IMR-90 (cell line): ENCODE measurements around the gene VSX2. TPM values are rescaled to one million over a fixed set of nuclear protein-coding genes. Genes with fewer than 3 reads are reported as not detected.

Experiments
- ATAC-seq: fragments of 200-7000 bp; cut with Tn5 transposase; 2 replicates; pipeline ENCODE4 v1.9.1; 2020; ENCODE audit warnings: low read depth, mild to moderate bottlenecking, moderate library complexity
- BruUV-seq: library from RNA; stranded (reverse); fragments of 400-500 nt; replicated peaks from 2 replicates; lab custom pipeline; 2021; lab: Mats Ljungman, UMichigan
- CTCF ChIA-PET: fragments of 300-600 bp; formaldehyde crosslinking; extraction: SDS; loops from one replicate; lab custom pipeline; 2021; ENCODE audit warnings: antibody characterized with exemption; lab: Yijun Ruan, JAX
- POLR2A ChIA-PET: fragments of 300-600 bp; sonication (Branson Sonifier 250); formaldehyde crosslinking; loops from one replicate; lab custom pipeline; 2022; ENCODE audit warnings: antibody characterized with exemption; ENCODE audit not compliant: unreplicated experiment; lab: Charles Lee
- DNase-seq: peaks from one replicate; pipeline ENCODE4 v3.0.0; 2013
- H2AFZ ChIP-seq: replicated peaks from 2 replicates; pipeline ENCODE3; 2013; ENCODE audit warnings: low read length, mild to moderate bottlenecking; ENCODE audit not compliant: poor library complexity
- H2AK5ac ChIP-seq: 2 replicates; pipeline ENCODE4 v1.6.1; 2013; ENCODE audit warnings: low read depth, low read length, inconsistent platforms
- H2AK9ac ChIP-seq: replicated peaks from 2 replicates; pipeline ENCODE3; 2013; ENCODE audit warnings: mild to moderate bottlenecking, low read depth, low read length, moderate library complexity; ENCODE audit not compliant: poor library complexity
- H2BK120ac ChIP-seq: 2 replicates; pipeline ENCODE4 v1.6.1; 2013; ENCODE audit warnings: low read depth, low read length, inconsistent platforms
- H2BK15ac ChIP-seq: 3 replicates; pipeline ENCODE4 v1.6.1; 2013; ENCODE audit warnings: low read depth, low read length, inconsistent platforms
- H2BK20ac ChIP-seq: 2 replicates; pipeline ENCODE4 v1.6.1; 2013; ENCODE audit warnings: low read depth, mild to moderate bottlenecking, inconsistent platforms, low read length, moderate library complexity
- H2BK5ac ChIP-seq: 2 replicates; pipeline ENCODE4 v1.6.1; 2013; ENCODE audit warnings: mild to moderate bottlenecking, low read depth, low read length, inconsistent platforms; ENCODE audit not compliant: poor library complexity, severe bottlenecking
- H3K14ac ChIP-seq: replicated peaks from 2 replicates; pipeline ENCODE4 v1.6.1; 2013; ENCODE audit warnings: low read depth, low read length, inconsistent platforms
- H3K18ac ChIP-seq: 2 replicates; pipeline ENCODE4 v1.6.1; 2013; ENCODE audit warnings: low read depth, low read length, control low read depth
- H3K23ac ChIP-seq: 2 replicates; pipeline ENCODE4 v1.6.1; 2013; ENCODE audit warnings: low read depth, low read length, inconsistent platforms
- H3K27ac ChIP-seq: 2 replicates; pipeline ENCODE4 v1.5.1; 2013; ENCODE audit warnings: mild to moderate bottlenecking, control low read depth, low read length; ENCODE audit not compliant: insufficient read depth
- H3K27me3 ChIP-seq: 2 replicates; pipeline ENCODE4 v1.6.1; 2013; ENCODE audit warnings: low read length; ENCODE audit not compliant: control insufficient read depth, insufficient read depth
- H3K36me3 ChIP-seq: 2 replicates; pipeline ENCODE4 v1.6.1; 2013; ENCODE audit warnings: low read length, mixed read lengths; ENCODE audit not compliant: control insufficient read depth, insufficient read depth
- H3K4ac ChIP-seq: 2 replicates; pipeline ENCODE4 v1.6.1; 2013; ENCODE audit warnings: low read depth, low read length, inconsistent platforms
- H3K4me1 ChIP-seq: 2 replicates; pipeline ENCODE4 v1.6.1; 2013; ENCODE audit warnings: low read length, mixed read lengths; ENCODE audit not compliant: control insufficient read depth, insufficient read depth
- H3K4me2 ChIP-seq: 2 replicates; pipeline ENCODE4 v1.6.1; 2013; ENCODE audit warnings: low read depth, mild to moderate bottlenecking, control low read depth, low read length, moderate library complexity
- H3K4me3 ChIP-seq: 2 replicates; pipeline ENCODE4 v1.5.1; 2013; ENCODE audit warnings: low read depth, mild to moderate bottlenecking, control low read depth, low read length, moderate library complexity; ENCODE audit not compliant: insufficient read depth
- H3K56ac ChIP-seq: 2 replicates; pipeline ENCODE4 v1.6.1; 2013; ENCODE audit warnings: low read length, inconsistent platforms; ENCODE audit not compliant: insufficient read depth; ENCODE audit errors: extremely low read depth
- H3K79me1 ChIP-seq, 2 experiments: 2 replicates each; pipeline ENCODE4 v1.6.1; 2013; ENCODE audit warnings: low read length in 2 of 2, inconsistent platforms in 1 of 2, low read depth in 1 of 2
- H3K9ac ChIP-seq: 2 replicates; pipeline ENCODE4 v1.6.1; 2013; ENCODE audit warnings: low read depth, low read length, control low read depth
- H3K9me1 ChIP-seq: 2 replicates; pipeline ENCODE4 v1.6.1; 2013; ENCODE audit warnings: low read length, inconsistent platforms; ENCODE audit not compliant: insufficient read depth
- H3K9me3 ChIP-seq: 2 replicates; pipeline ENCODE4 v1.6.1; 2013; ENCODE audit warnings: low read length; ENCODE audit not compliant: control insufficient read depth, insufficient read depth
- H4K20me1 ChIP-seq: 2 replicates; pipeline ENCODE4 v1.6.1; 2013; ENCODE audit warnings: low read length, inconsistent platforms; ENCODE audit not compliant: insufficient read depth
- H4K5ac ChIP-seq: 2 replicates; pipeline ENCODE4 v1.6.1; 2013; ENCODE audit warnings: mild to moderate bottlenecking, low read depth, low read length, control low read depth
- H4K8ac ChIP-seq, 2 experiments: 2 replicates each; pipeline ENCODE4 v1.6.1; 2013; ENCODE audit warnings: low read depth in 2 of 2, low read length in 2 of 2, control low read depth in 1 of 2, inconsistent platforms in 1 of 2
- H4K91ac ChIP-seq: 2 replicates; pipeline ENCODE4 v1.6.1; 2013; ENCODE audit warnings: low read depth, low read length, inconsistent platforms; ENCODE audit not compliant: insufficient read depth
- MAFK ChIP-seq: IDR thresholded peaks from 2 replicates; pipeline ENCODE4 v1.6.1; 2012; ENCODE audit warnings: low read depth, low read length, improper control_type of control experiment
- NFE2L2 ChIP-seq: fragments of 150-350 bp; IDR thresholded peaks from 2 replicates; pipeline ENCODE4 v1.6.1; 2016; ENCODE audit warnings: low read depth, mild to moderate bottlenecking, low read length
- POLR2A ChIP-seq: IDR thresholded peaks from 2 replicates; pipeline ENCODE4 v1.6.1; 2012; ENCODE audit warnings: mild to moderate bottlenecking, low read depth, low read length
- RAD21 ChIP-seq: IDR thresholded peaks from 2 replicates; pipeline ENCODE4 v1.6.1; 2012; ENCODE audit warnings: low read length, improper control_type of control experiment
- RCOR1 ChIP-seq: IDR thresholded peaks from 2 replicates; pipeline ENCODE4 v1.6.1; 2012; ENCODE audit warnings: mild to moderate bottlenecking, low read length, improper control_type of control experiment; ENCODE audit not compliant: insufficient replicate concordance
- USF2 ChIP-seq: fragments of 150-350 bp; IDR thresholded peaks from 2 replicates; pipeline ENCODE4 v1.6.1; 2017; ENCODE audit warnings: mild to moderate bottlenecking, antibody characterized with exemption, low read length, low read depth
- WGBS, 2 experiments: methylation state at CpG; one replicate each; pipeline versions ENCODE4 v1.1.5 to v1.1.7; 2013; ENCODE audit warnings: missing lambda C conversion rate in 2 of 2; ENCODE audit not compliant: insufficient read length in 1 of 2; ENCODE audit errors: extremely low coverage in 2 of 2; 5-methylcytosine and 5-hydroxymethylcytosine counted together
- dilution Hi-C: fragments of 300-500 bp; cut with HindIII; formaldehyde crosslinking; loops from one replicate; pipeline ENCODE4 v1.14.3; 2018; ENCODE audit warnings: low sequenced_read_pairs; ENCODE audit not compliant: unreplicated experiment
- in situ Hi-C: fragments of 300-500 bp; cut with MboI; formaldehyde crosslinking; loops from 3 replicates; pipeline ENCODE4 v1.14.3; 2019; ENCODE audit warnings: low sequenced_read_pairs, inconsistent platforms, mixed read lengths
- intact Hi-C: fragments of 100-400 bp; cut with micrococcal nuclease; formaldehyde crosslinking; loops from 2 replicates; pipeline ENCODE4 v1.10.0; 2022
- microRNA-seq, 2 experiments: library from miRNA; stranded (forward) in 1 of 2; unstranded in 1 of 2; fragments of 10-50 nt in 1 of 2; fragments of <30 nt in 1 of 2; gene quantifications in 1 of 2; microRNA quantifications in 1 of 2; one replicate each; pipeline versions ENCODE3 to v1.1.0; 2013 to 2020; ENCODE audit not compliant: insufficient read depth in 1 of 2, insufficient read length in 1 of 2, unreplicated experiment in 1 of 2
- polyA plus RNA-seq, 3 experiments: library from polyadenylated mRNA; depleted of rRNA; stranded (reverse); fragments of >200 nt; gene quantifications; 2 replicates each; pipeline ENCODE4 v1.2.3, GENCODE V29; 2012; ENCODE audit warnings: low replicate concordance in 1 of 3
- small RNA-seq, 5 experiments: library from RNA; depleted of rRNA; stranded (forward); fragments of <200 nt; gene quantifications; one replicate each; pipeline ENCODE3, GENCODE V24; 2012
- total RNA-seq: library from RNA; depleted of rRNA; stranded (reverse); fragments of >200 nt; gene quantifications from 2 replicates; pipeline ENCODE4 v1.2.3, GENCODE V29; 2012; rRNA removed

The VSX2 gene
- total and polyA plus RNA-seq, 2 of the 4 experiments (the other 2 are of a cell fraction) = not detected

DNA sequence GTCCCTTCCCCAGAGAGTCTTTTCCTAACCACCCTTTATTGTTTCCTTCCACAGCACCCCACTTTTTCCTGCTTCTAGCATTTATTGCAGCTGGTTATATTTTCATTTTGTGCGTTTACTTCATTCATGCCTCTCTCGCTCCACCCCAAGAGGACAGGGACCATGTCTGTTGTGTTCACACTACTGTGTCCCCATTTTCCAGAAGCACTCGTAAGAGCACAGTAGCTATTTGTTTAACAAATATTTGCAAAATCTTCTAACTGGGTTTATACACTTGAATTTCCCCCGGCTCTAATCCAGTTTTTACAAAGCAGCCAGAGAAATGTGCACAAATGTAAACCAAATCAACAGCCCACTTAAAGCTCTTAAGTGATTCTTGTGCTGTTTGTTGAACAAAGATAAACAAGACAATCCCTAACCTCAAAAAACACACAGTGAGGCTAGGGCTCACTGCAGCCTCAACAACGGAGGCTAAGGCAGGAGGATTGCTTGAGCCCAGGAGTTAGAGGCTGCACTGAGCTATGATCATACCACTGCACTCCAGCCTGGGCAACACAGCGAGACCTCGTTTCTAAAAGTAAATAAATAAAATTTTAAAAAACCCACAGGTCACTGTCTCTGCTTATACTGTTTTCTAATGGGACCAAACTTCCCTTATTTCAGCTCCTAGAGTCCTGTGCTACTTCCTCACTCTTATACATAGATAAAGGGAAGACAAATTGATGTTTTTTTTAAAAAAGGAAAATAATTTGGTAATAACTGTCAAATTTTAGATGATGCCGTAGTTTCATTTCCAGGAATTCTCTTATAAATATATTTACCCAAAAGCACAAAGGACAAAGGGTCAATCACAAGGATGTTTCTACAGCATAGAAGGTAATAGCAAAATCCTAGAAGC, 70.1 kb downstream of the VSX2 start (continued):
- no peak for TF ChIP-seq RAD21

DNA sequence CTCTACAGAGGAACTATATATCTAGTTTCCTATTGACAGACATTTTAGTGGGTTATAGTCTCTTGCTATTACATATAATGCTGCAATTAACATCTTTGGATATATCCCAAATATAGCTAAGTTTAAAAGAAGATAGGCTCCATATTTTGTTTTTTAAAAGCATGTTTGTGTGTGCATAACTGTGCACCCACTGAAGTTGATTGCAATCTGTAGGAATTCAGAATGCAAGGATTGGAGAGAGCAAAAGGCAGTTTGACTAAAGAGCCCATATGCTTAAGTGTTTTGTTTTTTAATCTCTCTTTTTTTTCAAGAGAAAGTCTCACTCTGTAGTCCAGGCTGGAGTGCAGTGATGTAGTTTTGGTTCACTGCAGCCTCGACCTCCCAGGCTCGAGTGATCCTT, 72.9 kb downstream of the VSX2 start:
- no peak overlapping the region for H2BK20ac ChIP-seq
- intact Hi-C loops (no loop called here), dilution Hi-C loops (no loop called here), in situ Hi-C loops (no loop called here)
- no peak overlapping the region for H2BK120ac ChIP-seq
- no peaks in the 10 kb centered on the region for H3K9me3 ChIP-seq
- H3K9me1 ChIP-seq = no peaks in the 10 kb centered on the region
- H4K20me1 ChIP-seq = no peaks in the 10 kb centered on the region
- H3K27me3 ChIP-seq = peaks cover 28% of the 10 kb centered on the region
- no peak overlapping the region for H2BK15ac ChIP-seq
- TF ChIP-seq NFE2L2 = no peak
- TF ChIP-seq MAFK = no peak
- TF ChIP-seq RCOR1 = no peak
- TF ChIP-seq USF2 = no peak
- TF ChIP-seq POLR2A = no peak
- H2AFZ ChIP-seq = no peak overlapping the region
- WGBS, 2 experiments = no CpG with 5 or more reads among the region's 2 CpGs
- no peak overlapping the region for H3K56ac ChIP-seq
- H3K79me1 ChIP-seq = no peaks in the 10 kb centered on the region
- no peak overlapping the region for H4K91ac ChIP-seq
- H3K36me3 ChIP-seq = no peaks in the 10 kb centered on the region
- BruUV-seq = no TSS peak
- H3K4me3 ChIP-seq = no peak overlapping the region
- ChIA-PET CTCF (no interaction called here), POLR2A (no interaction called here)
- H2BK5ac ChIP-seq = no peak overlapping the region
- H3K9ac ChIP-seq = no peak overlapping the region
- H2AK5ac ChIP-seq = no peak overlapping the region
- H3K4ac ChIP-seq = no peak overlapping the region
- H3K18ac ChIP-seq = no peak overlapping the region
- H3K4me2 ChIP-seq = no peak overlapping the region
- no peak overlapping the region for H3K23ac ChIP-seq
- no peak overlapping the region for H3K14ac ChIP-seq
- H4K8ac ChIP-seq = no peak overlapping the region
- H2AK9ac ChIP-seq = no peak overlapping the region
- H3K4me1 ChIP-seq = no peaks in the 10 kb centered on the region
- DNase-seq (no peak), ATAC-seq (no peak)
- no peak overlapping the region for H3K27ac ChIP-seq
- no peak overlapping the region for H4K5ac ChIP-seq

Small RNA genes within 50 kb of the gene (microRNA-seq; reads per million reads assigned to microRNA genes)
- not detected for gene AC006349.1 (ENCODE audit: insufficient read depth, insufficient read length)

Small RNA genes within 50 kb of the gene (small RNA-seq; reads per million reads assigned to genes)
- 0 reads per million in 5 experiments for gene AC006349.1

Other genes starting within 250 kb of the VSX2 start
- gene ENTPD5, start 220.2 kb upstream of the VSX2 start, total RNA-seq = 6.4 and 8.1 TPM in 2 replicates
- gene ENTPD5, start 220.2 kb upstream of the VSX2 start, polyA plus RNA-seq (2012; rRNA removed) = 5.8 and 7.3 TPM in 2 replicates
- gene BBOF1, start 220.1 kb upstream of the VSX2 start, total RNA-seq = 1.6 and 1.7 TPM in 2 replicates
- 0.95 and 1.6 TPM in 2 replicates for gene BBOF1, start 220.1 kb upstream of the VSX2 start, polyA plus RNA-seq (2012; rRNA removed)
- 11.9 and 15.1 TPM in 2 replicates for gene ALDH6A1, start 155.0 kb upstream of the VSX2 start, total RNA-seq
- gene ALDH6A1, start 155.0 kb upstream of the VSX2 start, polyA plus RNA-seq (2012; rRNA removed) = 4.5 and 6.0 TPM in 2 replicates
- 8.3 and 11.5 TPM in 2 replicates for gene LIN52, start 154.5 kb upstream of the VSX2 start, total RNA-seq
- gene LIN52, start 154.5 kb upstream of the VSX2 start, polyA plus RNA-seq (2012; rRNA removed) = 5.5 and 6.1 TPM in 2 replicates
- gene ABCD4, start 63.5 kb downstream of the VSX2 start, total RNA-seq = 8.9 and 12.2 TPM in 2 replicates
- gene ABCD4, start 63.5 kb downstream of the VSX2 start, polyA plus RNA-seq (2012; rRNA removed) = 16.6 and 20.4 TPM in 2 replicates
- not detected in 2 replicates for gene VRTN, start 109.0 kb downstream of the VSX2 start, total RNA-seq
- not detected in 2 replicates for gene VRTN, start 109.0 kb downstream of the VSX2 start, polyA plus RNA-seq (2012; rRNA removed)
- not detected in 2 replicates for gene SYNDIG1L, start 186.8 kb downstream of the VSX2 start, total RNA-seq
- gene SYNDIG1L, start 186.8 kb downstream of the VSX2 start, polyA plus RNA-seq (2012; rRNA removed) = not detected in 2 replicates